ENCODE data around the gene REEP1. TPM values are rescaled to one million over a fixed set of nuclear protein-coding genes. Genes with fewer than 3 reads are reported as not detected.

REEP1 gene
- total and polyA plus RNA-seq, 2 of the 8 experiments (the other 6 are each of a cell fraction or from before 2014, with no cell fraction given), result 0.74 to 1.5 TPM

GRCh38 chr2:86224645-86225355 lies 112.6 kb downstream of the REEP1 start (continued):
- TF ChIP-seq CHD7 (IDR thresholded peaks at IDR 0.05; ENCODE audit: insufficient replicate concordance, low read length), result no peak
- no peak for TF ChIP-seq KDM1A (IDR thresholded peaks at IDR 0.05; ENCODE audit: borderline replicate concordance, low read length)
- TF ChIP-seq YY1 (IDR thresholded peaks at IDR 0.05; ENCODE audit: low read depth, low read length), result no peak
- no peak for TF ChIP-seq RAD21 (IDR thresholded peaks at IDR 0.05 in 1 of 2, conservative IDR thresholded peaks at IDR 0.05 in 1 of 2; ENCODE audit: low read depth in 2 of 2, low read length in 2 of 2)
- no peak for TF ChIP-seq RBBP5 (IDR thresholded peaks at IDR 0.05; ENCODE audit: borderline replicate concordance, low read depth, low read length)
- TF ChIP-seq JUN (IDR thresholded peaks at IDR 0.05; ENCODE audit: low read depth, low read length), result no peak
- no peak for TF ChIP-seq SP2 (IDR thresholded peaks at IDR 0.05; ENCODE audit: low read length)
- no peak for TF ChIP-seq BCL11A (IDR thresholded peaks at IDR 0.05; ENCODE audit: low read depth in 2 of 2, low read length in 2 of 2)
- no peak for TF ChIP-seq POU5F1 (IDR thresholded peaks at IDR 0.05; ENCODE audit: low read depth, low read length)
- no peak for TF ChIP-seq EP300 (IDR thresholded peaks at IDR 0.05; ENCODE audit: borderline replicate concordance in 1 of 2, low read depth in 2 of 2, low read length in 2 of 2)

Data from H1 (cell line).